Measurements from ENCODE around the gene HACD4.
A peak's percentile ranks its signal among the peaks of the same experiment; 100 is the strongest.

Gene HACD4

GRCh38 chr9:21031091-21031807 is at the start of gene HACD4:
TSS of gene HACD4 (minus strand) at chr9:21031640. CDS start at chr9:21031590, 50 bp downstream.
- peak in 1 of 2 experiments; percentile 73 for DNase-seq

GRCh38 chr9:21080793-21081192 is 49.4 kb upstream of the HACD4 start:
- no peak for DNase-seq

- DNase-seq, result no peak
These were observed 47.3 kb upstream of the HACD4 start for GRCh38 chr9:21078702-21079101.

- DNase-seq, result no peak
These were observed 46.3 kb upstream of the HACD4 start, which contains the start of gene IFNB1 for GRCh38 chr9:21077781-21078180. TSS of gene IFNB1 (minus strand) at chr9:21077942. CDS start at chr9:21077869, 73 bp downstream.

- no peak for DNase-seq
These were observed 44.0 kb upstream of the HACD4 start for GRCh38 chr9:21075484-21075883.

GRCh38 chr9:21070906-21071305 is 39.5 kb upstream of the HACD4 start:
- DNase-seq, result no peak

GRCh38 chr9:21070171-21070571 is 38.7 kb upstream of the HACD4 start:
- DNase-seq, result no peak

- no peak for DNase-seq
These were observed 29.6 kb upstream of the HACD4 start for GRCh38 chr9:21060919-21061561.

GRCh38 chr9:21056931-21057330 is 25.5 kb upstream of the HACD4 start:
- DNase-seq, result no peak

- no peak for DNase-seq
These were observed 22.4 kb upstream of the HACD4 start for GRCh38 chr9:21053851-21054250.

- DNase-seq, result no peak
These were observed 15.8 kb upstream of the HACD4 start for GRCh38 chr9:21047281-21047691.

GRCh38 chr9:21043841-21044240 is 12.4 kb upstream of the HACD4 start:
- no peak for DNase-seq

- no peak for DNase-seq
These were observed 11.0 kb upstream of the HACD4 start for GRCh38 chr9:21042466-21042865.

GRCh38 chr9:21039302-21039701 is 7.9 kb upstream of the HACD4 start:
- DNase-seq, result no peak

- DNase-seq, result no peak
These were observed 5.8 kb upstream of the HACD4 start for GRCh38 chr9:21037278-21037677.

GRCh38 chr9:21031808-21032183 is 356 bp upstream of the HACD4 start:
- DNase-seq, result no peak

- DNase-seq, result no peak
These were observed 928 bp downstream of the HACD4 start for GRCh38 chr9:21030389-21031035.

GRCh38 chr9:21029661-21030060 is 1.8 kb downstream of the HACD4 start:
- DNase-seq, result no peak

- DNase-seq, result no peak
These were observed 3.0 kb downstream of the HACD4 start for GRCh38 chr9:21028466-21028865.

- no peak for DNase-seq
These were observed 4.1 kb downstream of the HACD4 start for GRCh38 chr9:21027295-21027694.

GRCh38 chr9:21023861-21024260 is 7.6 kb downstream of the HACD4 start:
- no peak for DNase-seq

- no peak for DNase-seq
These were observed 13.3 kb downstream of the HACD4 start for GRCh38 chr9:21018177-21018576.

- no peak for DNase-seq
These were observed 14.5 kb downstream of the HACD4 start for GRCh38 chr9:21016701-21017491.
